Activated CD4-positive, CD25-positive, alpha-beta regulatory T cell treated with anti-CD3 and anti-CD28 coated beads, Interleukin-2, amount 50 U/mL, for 24 hours (primary cell): ENCODE measurements around the gene SOBP.

Source experiments
- ATAC-seq, 2 donors: fragments of 150-1000 bp; cut with Tn5 transposase; one replicate each; pipeline ENCODE4 v1.10.0; 2021; ENCODE audit warnings: mild to moderate bottlenecking in 1 of 2, moderate library complexity in 1 of 2

SOBP gene

GRCh38 chr6:107665382-107665781, 175.5 kb downstream of the SOBP start:
- ATAC-seq = no peak

GRCh38 chr6:107666084-107666980, 176.4 kb downstream of the SOBP start:
- ATAC-seq = no peak

GRCh38 chr6:107666981-107667601, 177.2 kb downstream of the SOBP start:
- no peak for ATAC-seq

GRCh38 chr6:107667790-107668189, 177.9 kb downstream of the SOBP start:
- no peak for ATAC-seq

GRCh38 chr6:107668743-107669474, 179.0 kb downstream of the SOBP start:
- ATAC-seq = peak in 1 of 2 donors; percentile 41

- ATAC-seq = no peak
These were observed 180.9 kb downstream of the SOBP start for GRCh38 chr6:107670792-107671199.

- ATAC-seq = no peak
These were observed 183.2 kb downstream of the SOBP start for GRCh38 chr6:107673076-107673494.

- peak; percentile 95 for ATAC-seq
These were observed 185.2 kb downstream of the SOBP start for GRCh38 chr6:107674995-107675738.

- ATAC-seq = no peak
These were observed 186.1 kb downstream of the SOBP start for GRCh38 chr6:107676042-107676441.

- ATAC-seq = no peak
These were observed 187.5 kb downstream of the SOBP start for GRCh38 chr6:107677399-107677798.

GRCh38 chr6:107679457-107679856, 189.5 kb downstream of the SOBP start:
- ATAC-seq = no peak

GRCh38 chr6:107682721-107683120, 192.8 kb downstream of the SOBP start:
- ATAC-seq = no peak

- ATAC-seq = no peak
These were observed 193.3 kb downstream of the SOBP start for GRCh38 chr6:107683183-107683582.

- ATAC-seq = no peak
These were observed 195.1 kb downstream of the SOBP start for GRCh38 chr6:107684996-107685395.

- ATAC-seq = no peak
These were observed 199.3 kb downstream of the SOBP start for GRCh38 chr6:107689190-107689589.

- no peak for ATAC-seq
These were observed 200.2 kb downstream of the SOBP start for GRCh38 chr6:107689951-107690642.

GRCh38 chr6:107690643-107691061, 200.7 kb downstream of the SOBP start:
- ATAC-seq = no peak

- no peak for ATAC-seq
These were observed 201.3 kb downstream of the SOBP start for GRCh38 chr6:107691062-107691751.

- ATAC-seq = no peak
These were observed 202.4 kb downstream of the SOBP start for GRCh38 chr6:107692351-107692750.

- no peak for ATAC-seq
These were observed 205.3 kb downstream of the SOBP start for GRCh38 chr6:107695061-107695720.

GRCh38 chr6:107697682-107698081, 207.8 kb downstream of the SOBP start:
- no peak for ATAC-seq
